Fibroblast of lung (primary cell): ENCODE data around the gene CHD6. TPM values are rescaled to one million over a fixed set of nuclear protein-coding genes. Genes with fewer than 3 reads are reported as not detected.

Source experiments
- DNase-seq, 2 donors: peaks; one replicate each; pipeline versions ENCODE4 v3.0.0 to v3.0.0-alpha.2; 2010; ENCODE audit warnings: low read depth in 2 of 2
- H2AFZ ChIP-seq: 2 replicates; pipeline ENCODE4 v1.5.1; 2012; ENCODE audit warnings: low read length, control low read depth, inconsistent platforms
- H3K27ac ChIP-seq: 2 replicates; pipeline ENCODE4 v1.5.1; 2011; ENCODE audit warnings: low read length, control low read depth; ENCODE audit not compliant: insufficient read depth
- H3K27me3 ChIP-seq: 2 replicates; pipeline ENCODE4 v1.5.1; 2011; ENCODE audit warnings: mild to moderate bottlenecking, low read length; ENCODE audit not compliant: control insufficient read depth, insufficient read depth
- H3K36me3 ChIP-seq: 2 replicates; pipeline ENCODE4 v1.5.1; 2011; ENCODE audit warnings: low read length; ENCODE audit not compliant: control insufficient read depth, insufficient read depth
- H3K4me1 ChIP-seq: 2 replicates; pipeline ENCODE4 v1.5.1; 2011; ENCODE audit warnings: low read length; ENCODE audit not compliant: control insufficient read depth, insufficient read depth; ENCODE audit errors: extremely low read depth
- H3K4me2 ChIP-seq: 2 replicates; pipeline ENCODE4 v1.5.1; 2011; ENCODE audit warnings: low read length, control low read depth; ENCODE audit not compliant: insufficient read depth; ENCODE audit errors: extremely low read depth
- H3K4me3 ChIP-seq, 4 experiments: fragments of 200-600 bp in 1 of 4; sonication (generic) in 1 of 4; replicated peaks in 1 of 4; 2 replicates each; pipeline ENCODE4 v1.5.1; 2011 to 2016; ENCODE audit warnings: low read length in 4 of 4, low read depth in 3 of 4, mild to moderate bottlenecking in 3 of 4, control low read depth in 2 of 4, inconsistent platforms in 1 of 4, mixed read lengths in 1 of 4; ENCODE audit not compliant: insufficient read depth in 1 of 4; ENCODE audit errors: control extremely low read depth in 1 of 4
- H3K79me2 ChIP-seq: 2 replicates; pipeline ENCODE4 v1.5.1; 2012; ENCODE audit warnings: mild to moderate bottlenecking, low read length, inconsistent platforms; ENCODE audit not compliant: control insufficient read depth, insufficient read depth
- H3K9ac ChIP-seq: 2 replicates; pipeline ENCODE4 v1.5.1; 2011; ENCODE audit warnings: mild to moderate bottlenecking, low read length, control low read depth; ENCODE audit not compliant: insufficient read depth
- H3K9me3 ChIP-seq: 2 replicates; pipeline ENCODE4 v1.5.1; 2012; ENCODE audit warnings: low read depth, low read length; ENCODE audit not compliant: control insufficient read depth, insufficient read depth
- H4K20me1 ChIP-seq: 2 replicates; pipeline ENCODE4 v1.5.1; 2011; ENCODE audit warnings: low read length; ENCODE audit not compliant: control insufficient read depth, insufficient read depth; ENCODE audit errors: extremely low read depth
- EZH2 ChIP-seq: IDR thresholded peaks from 2 replicates; pipeline ENCODE4 v1.5.1; 2012; ENCODE audit warnings: low read length, control low read depth, mild to moderate bottlenecking; ENCODE audit errors: missing control alignments
- polyA plus RNA-seq, 2 donors: library from polyadenylated mRNA; depleted of rRNA in 1 of 2; stranded (reverse) in 1 of 2; unstranded in 1 of 2; fragments of >200 nt; gene quantifications; 2 replicates each; pipeline ENCODE4 v1.2.1, GENCODE V29; 2011 to 2012; ENCODE audit warnings: missing spikeins in 1 of 2
- total RNA-seq: library from RNA; depleted of rRNA; stranded (reverse); fragments of >200 nt; gene quantifications from 2 replicates; pipeline ENCODE4 v1.2.1, GENCODE V29; 2014
- TF ChIP-seq, protein P1 (sequence below), 2 donors: IDR thresholded peaks in 1 of 2; conservative IDR thresholded peaks in 1 of 2; 1 replicate in 1 of 2; 2 replicates in 1 of 2; pipeline ENCODE4 v1.5.1; 2011 to 2012; ENCODE audit warnings: low read length in 2 of 2, control low read depth in 1 of 2, inconsistent platforms in 1 of 2, low read depth in 1 of 2, mild to moderate bottlenecking in 1 of 2

Gene CHD6
- total and polyA plus RNA-seq, 2 donors (not counting 1 experiment from before 2014, with no cell fraction given): 13.4 to 25.9 TPM

DNA sequence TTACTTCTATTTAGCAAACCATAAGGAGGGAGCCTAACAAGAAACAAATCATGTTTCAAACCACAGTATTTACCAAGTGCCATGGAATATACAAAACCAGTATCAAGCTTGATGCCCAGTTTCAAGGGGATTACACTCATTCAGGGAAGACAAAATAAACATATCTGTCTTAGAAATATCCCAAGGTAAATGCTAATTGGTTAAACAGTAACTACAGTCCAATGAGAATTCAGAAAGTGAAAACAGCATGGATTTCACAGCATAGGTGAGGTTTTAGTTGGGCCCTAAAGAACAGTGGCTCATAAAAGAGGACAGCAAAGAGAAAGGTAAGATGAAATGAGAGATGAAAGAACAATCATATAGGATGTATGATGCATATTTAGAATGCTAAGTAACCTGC is 110.3 kb downstream of the CHD6 start:
- Histone ChIP-seq H3K9me3 (no peaks in the 10 kb centered on the region), H3K9ac (no peak overlapping the region), H3K27ac (no peak overlapping the region), H3K79me2 (no peaks in the 10 kb centered on the region), H3K4me2 (no peak overlapping the region), H3K36me3 (peaks cover 3% of the 10 kb centered on the region), H3K27me3 (no peaks in the 10 kb centered on the region), H4K20me1 (no peaks in the 10 kb centered on the region), H3K4me3 (no peak overlapping the region), H3K4me1 (peaks cover 13% of the 10 kb centered on the region), H2AFZ (no peak overlapping the region)
- TF ChIP-seq, protein P1, sequence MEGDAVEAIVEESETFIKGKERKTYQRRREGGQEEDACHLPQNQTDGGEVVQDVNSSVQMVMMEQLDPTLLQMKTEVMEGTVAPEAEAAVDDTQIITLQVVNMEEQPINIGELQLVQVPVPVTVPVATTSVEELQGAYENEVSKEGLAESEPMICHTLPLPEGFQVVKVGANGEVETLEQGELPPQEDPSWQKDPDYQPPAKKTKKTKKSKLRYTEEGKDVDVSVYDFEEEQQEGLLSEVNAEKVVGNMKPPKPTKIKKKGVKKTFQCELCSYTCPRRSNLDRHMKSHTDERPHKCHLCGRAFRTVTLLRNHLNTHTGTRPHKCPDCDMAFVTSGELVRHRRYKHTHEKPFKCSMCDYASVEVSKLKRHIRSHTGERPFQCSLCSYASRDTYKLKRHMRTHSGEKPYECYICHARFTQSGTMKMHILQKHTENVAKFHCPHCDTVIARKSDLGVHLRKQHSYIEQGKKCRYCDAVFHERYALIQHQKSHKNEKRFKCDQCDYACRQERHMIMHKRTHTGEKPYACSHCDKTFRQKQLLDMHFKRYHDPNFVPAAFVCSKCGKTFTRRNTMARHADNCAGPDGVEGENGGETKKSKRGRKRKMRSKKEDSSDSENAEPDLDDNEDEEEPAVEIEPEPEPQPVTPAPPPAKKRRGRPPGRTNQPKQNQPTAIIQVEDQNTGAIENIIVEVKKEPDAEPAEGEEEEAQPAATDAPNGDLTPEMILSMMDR (conservative IDR thresholded peaks at IDR 0.05 in 1 of 2, IDR thresholded peaks at IDR 0.05 in 1 of 2; ENCODE audit: low read depth in 1 of 2, low read length in 2 of 2): no peak
- no peak for DNase-seq

DNA sequence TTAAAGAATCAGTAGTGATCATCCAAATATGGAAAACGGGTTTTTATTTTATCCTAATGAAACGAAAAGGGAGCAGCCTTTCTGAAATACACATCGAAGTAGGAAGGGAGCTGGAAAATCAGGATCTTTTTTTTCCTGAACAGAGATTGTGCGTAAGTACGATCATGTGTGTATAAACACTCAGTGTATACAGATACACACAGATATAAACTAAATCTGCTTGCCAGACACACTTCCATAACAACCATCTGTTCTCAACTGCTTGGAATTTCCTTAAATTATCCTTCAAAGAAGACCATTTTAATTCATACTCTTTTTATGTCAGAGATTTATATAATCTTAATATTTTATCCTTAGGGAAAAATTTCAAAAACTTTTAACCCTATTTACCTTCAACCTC is 110.7 kb downstream of the CHD6 start:
- no peak overlapping the region for H3K4me3 ChIP-seq
- no peak overlapping the region for H3K9ac ChIP-seq
- H4K20me1 ChIP-seq: no peaks in the 10 kb centered on the region
- H3K4me2 ChIP-seq: no peak overlapping the region
- no peaks in the 10 kb centered on the region for H3K79me2 ChIP-seq
- H3K27ac ChIP-seq: no peak overlapping the region
- no peaks in the 10 kb centered on the region for H3K27me3 ChIP-seq
- no peak overlapping the region for H2AFZ ChIP-seq
- peak in 1 of 2 donors; percentile 26 for DNase-seq
- peaks cover under 1% of the 10 kb centered on the region for H3K36me3 ChIP-seq
- TF ChIP-seq, protein P1 (conservative IDR thresholded peaks at IDR 0.05 in 1 of 2, IDR thresholded peaks at IDR 0.05 in 1 of 2; ENCODE audit: low read depth in 1 of 2, low read length in 2 of 2): no peak
- TF ChIP-seq EZH2: no peak
- H3K4me1 ChIP-seq: peaks cover 13% of the 10 kb centered on the region
- H3K9me3 ChIP-seq: no peaks in the 10 kb centered on the region

- Histone ChIP-seq H2AFZ (no peak overlapping the region), H3K9ac (no peak overlapping the region), H3K9me3 (no peaks in the 10 kb centered on the region), H3K27ac (no peak overlapping the region), H3K27me3 (no peaks in the 10 kb centered on the region), H3K4me3 (no peak overlapping the region), H3K36me3 (no peaks in the 10 kb centered on the region), H3K79me2 (no peaks in the 10 kb centered on the region), H4K20me1 (no peaks in the 10 kb centered on the region), H3K4me2 (no peak overlapping the region), H3K4me1 (peaks cover 13% of the 10 kb centered on the region)
- TF ChIP-seq EZH2: no peak
- TF ChIP-seq, protein P1 (conservative IDR thresholded peaks at IDR 0.05 in 1 of 2, IDR thresholded peaks at IDR 0.05 in 1 of 2; ENCODE audit: low read depth in 1 of 2, low read length in 2 of 2): no peak
- DNase-seq: no peak
Measured at GRCh38 chr20:41506192-41506915, 111.8 kb downstream of the CHD6 start.
